K562 (cell line): Measurements from ENCODE around the gene CABP2. TPM values are rescaled to one million over a fixed set of nuclear protein-coding genes. Genes with fewer than 3 reads are reported as not detected.

Experiments
- ATAC-seq: fragments of 200-7000 bp; cut with Tn5 transposase; 3 replicates; pipeline ENCODE4 v1.9.1; 2020; ENCODE audit warnings: moderate library complexity
- BruUV-seq: library from RNA; stranded (reverse); fragments of 400-500 nt; replicated peaks from 2 replicates; lab custom pipeline; 2021; lab: Mats Ljungman, UMichigan
- CTCF ChIA-PET: fragments of 300-600 bp; formaldehyde crosslinking; extraction: SDS; loops from one replicate; lab custom pipeline; 2021; ENCODE audit warnings: low intra/inter-chr PET ratio; lab: Yijun Ruan, JAX
- POLR2A ChIA-PET: fragments of 300-600, 350-650 bp; sonication (Branson Sonifier 250); formaldehyde crosslinking; extraction: SDS; loops from one replicate; lab custom pipeline; 2021; ENCODE audit warnings: antibody characterized with exemption, inconsistent platforms; lab: Yijun Ruan, JAX
- DNase-seq, 4 experiments: peaks; one replicate each; pipeline versions ENCODE4 v3.0.0 to v3.0.0-alpha.2; 2011 to 2018; ENCODE audit warnings: low spot score in 3 of 4, mixed read lengths in 3 of 4; ENCODE audit errors: extremely low read depth in 1 of 4
- FAIRE-seq: peaks from 2 replicates; lab custom pipeline; 2011; peaks lifted over from hg19 to GRCh38; lab: Jason Lieb, UNC
- H2AFZ ChIP-seq: 2 replicates; pipeline ENCODE4 v1.6.0; 2011; ENCODE audit warnings: low read depth, low read length, control low read depth, inconsistent platforms
- H3K27ac ChIP-seq: fragments of 200-600 bp; 3 replicates; pipeline ENCODE4 v1.8.0; 2011; ENCODE audit warnings: low read depth, mild to moderate bottlenecking, control low read depth, inconsistent platforms, low read length, moderate library complexity, mixed read lengths; ENCODE audit errors: extremely low read depth
- H3K27me3 ChIP-seq, 2 experiments: fragments of 300-600 bp in 1 of 2; 2 replicates in 1 of 2; 3 replicates in 1 of 2; pipeline versions ENCODE4 v1.6.0 to v1.8.0; 2011; ENCODE audit warnings: inconsistent platforms in 2 of 2, low read length in 2 of 2, mild to moderate bottlenecking in 1 of 2, mixed read lengths in 1 of 2, moderate library complexity in 1 of 2; ENCODE audit not compliant: control insufficient read depth in 2 of 2, insufficient read depth in 2 of 2
- H3K36me3 ChIP-seq: fragments of 300-600 bp; 3 replicates; pipeline ENCODE4 v1.8.0; 2011; ENCODE audit warnings: mild to moderate bottlenecking, low read length, inconsistent platforms; ENCODE audit not compliant: control insufficient read depth, insufficient read depth
- H3K4me1 ChIP-seq, 2 experiments: fragments of 200-600 bp in 1 of 2; replicated peaks in 1 of 2; 2 replicates in 1 of 2; 3 replicates in 1 of 2; pipeline versions ENCODE4 v1.5.1 to v1.8.0; 2011; ENCODE audit warnings: inconsistent platforms in 2 of 2, low read length in 2 of 2, mild to moderate bottlenecking in 1 of 2, mixed read lengths in 1 of 2, moderate library complexity in 1 of 2; ENCODE audit not compliant: control insufficient read depth in 2 of 2, insufficient read depth in 2 of 2
- H3K4me2 ChIP-seq: 2 replicates; pipeline ENCODE4 v1.6.1; 2011; ENCODE audit warnings: low read length, control low read depth, inconsistent platforms, mixed read lengths; ENCODE audit not compliant: insufficient read depth
- H3K4me3 ChIP-seq: fragments of 200-600 bp; sonication (generic), shearing (Covaris generic); 2 replicates; pipeline ENCODE4 v1.5.1; 2016; ENCODE audit warnings: control low read depth, inconsistent platforms
- H3K79me2 ChIP-seq: fragments of 200-600 bp; 3 replicates; pipeline ENCODE4 v1.8.0; 2011; ENCODE audit warnings: low read length, inconsistent platforms; ENCODE audit not compliant: control insufficient read depth, insufficient read depth
- H3K9ac ChIP-seq, 2 experiments: 2 replicates each; pipeline versions ENCODE4 v1.6.0 to v1.6.1; 2011; ENCODE audit warnings: low read depth in 2 of 2, low read length in 2 of 2, control low read depth in 1 of 2, inconsistent platforms in 1 of 2, mild to moderate bottlenecking in 1 of 2, mixed read lengths in 1 of 2; ENCODE audit not compliant: insufficient read depth in 1 of 2
- H3K9me1 ChIP-seq: one replicate; pipeline ENCODE4 v1.6.0; 2011; ENCODE audit warnings: inconsistent platforms, mild to moderate bottlenecking, low read length, moderate library complexity; ENCODE audit not compliant: control insufficient read depth, insufficient read depth
- H3K9me3 ChIP-seq: replicated peaks from 2 replicates; pipeline ENCODE4 v1.5.1; 2011; ENCODE audit warnings: low read depth, low read length, inconsistent platforms; ENCODE audit not compliant: control insufficient read depth, insufficient read depth
- H4K20me1 ChIP-seq: replicated peaks from 2 replicates; pipeline ENCODE4 v1.6.1; 2011; ENCODE audit warnings: low read length, inconsistent platforms, mixed read lengths; ENCODE audit not compliant: control insufficient read depth, insufficient read depth
- MAZ ChIP-seq, 2 experiments: fragments of 450-650 bp in 1 of 2; sonication (generic) in 1 of 2; formaldehyde crosslinking; IDR thresholded peaks in 1 of 2; conservative IDR thresholded peaks in 1 of 2; 2 replicates each; pipeline versions ENCODE4 v1.4.0 to v1.5.0; 2020; ENCODE audit warnings: mild to moderate bottlenecking in 1 of 2, missing genetic modification reagents in 1 of 2
- POLR2AphosphoS5 ChIP-seq: IDR thresholded peaks from 2 replicates; pipeline ENCODE4 v1.6.1; 2011; ENCODE audit warnings: mild to moderate bottlenecking, low read depth, low read length, moderate library complexity; ENCODE audit not compliant: control insufficient read depth, insufficient read depth
- TAF1 ChIP-seq: IDR thresholded peaks from 2 replicates; pipeline ENCODE4 v1.6.1; 2011; ENCODE audit warnings: mild to moderate bottlenecking, low read length, moderate library complexity; ENCODE audit not compliant: insufficient read depth, control insufficient read depth, severe bottlenecking; ENCODE audit errors: extremely low read depth
- ZNF354B ChIP-seq: fragments of 250-450 bp; sonication (Bioruptor Pico); IDR thresholded peaks from 2 replicates; pipeline ENCODE4 v1.4.0; 2020
- ZNF41 ChIP-seq: fragments of 250-450 bp; sonication (Bioruptor Pico); conservative IDR thresholded peaks from 2 replicates; pipeline ENCODE4 v1.4.0; 2020; ENCODE audit warnings: mild to moderate bottlenecking
- ZNF583 ChIP-seq: fragments of 250-450 bp; sonication (Bioruptor Pico); IDR thresholded peaks from 2 replicates; pipeline ENCODE4 v1.4.0; 2020
- WGBS: fragments of 100-300 bp; shearing (Covaris generic); methylation state at CpG from one replicate; pipeline ENCODE4 v1.1.6; 2016; ENCODE audit warnings: low coverage, mixed read lengths; ENCODE audit not compliant: insufficient coverage; ENCODE audit errors: missing lambda C conversion rate; 5-methylcytosine and 5-hydroxymethylcytosine counted together
- in situ Hi-C: fragments of 300-500 bp; cut with MboI; formaldehyde crosslinking; loops from 4 replicates; pipeline ENCODE4 v1.15.0; 2018; ENCODE audit warnings: inconsistent platforms, mixed read lengths
- intact Hi-C: fragments of 100-400 bp; cut with micrococcal nuclease; formaldehyde crosslinking; loops from 2 replicates; pipeline ENCODE4 v1.14.2; 2022
- polyA plus RNA-seq, 8 experiments: library from polyadenylated mRNA; depleted of rRNA in 4 of 8; stranded (reverse) in 5 of 8; unstranded in 3 of 8; fragments of >200 nt; fragmentation: Nextera tagmentation in 2 of 8; fragmentation: Illumina TruSeq in 1 of 8; extraction: Ambion mirVana in 2 of 8; extraction: Trizol in 1 of 8; gene quantifications; 2 replicates each; pipeline versions ENCODE4 v1.2.1 to v1.2.3, GENCODE V29; 2011 to 2014; ENCODE audit warnings: inconsistent platforms in 1 of 8, missing spikeins in 1 of 8
- total RNA-seq, 7 experiments: library from RNA; depleted of rRNA in 6 of 7; stranded (reverse); fragments of >200 nt in 6 of 7; fragmentation: Illumina TruSeq in 2 of 7; extraction: Trizol in 2 of 7; gene quantifications; 2 replicates each; pipeline versions ENCODE4 v1.2.1 to v1.2.3, GENCODE V29; 2011 to 2021; ENCODE audit warnings: low replicate concordance in 1 of 7
- TF ChIP-seq, protein P1 (sequence below): fragments of 250-450 bp; sonication (Bioruptor Pico); IDR thresholded peaks from 2 replicates; pipeline ENCODE4 v1.9.0; 2021; ENCODE audit warnings: mild to moderate bottlenecking
- TF ChIP-seq, protein P2 (sequence below): fragments of 200-800 bp; sonication (Bioruptor generic); IDR thresholded peaks from 2 replicates; pipeline ENCODE4 v1.6.1; 2017; ENCODE audit warnings: missing genetic modification characterization, missing compliant biosample characterization
- TF ChIP-seq, protein P3 (sequence below), 2 experiments: fragments of 450-650 bp in 1 of 2; sonication (generic) in 1 of 2; formaldehyde crosslinking in 1 of 2; IDR thresholded peaks; 2 replicates each; pipeline versions ENCODE4 v1.7.1 to v1.9.0; 2016 to 2022; ENCODE audit warnings: inconsistent platforms in 1 of 2, mild to moderate bottlenecking in 1 of 2, missing genetic modification reagents in 1 of 2

Gene CABP2
- total and polyA plus RNA-seq, 9 of the 15 experiments (the other 6 are each of a cell fraction or from before 2014, with no cell fraction given) = not detected

DNA sequence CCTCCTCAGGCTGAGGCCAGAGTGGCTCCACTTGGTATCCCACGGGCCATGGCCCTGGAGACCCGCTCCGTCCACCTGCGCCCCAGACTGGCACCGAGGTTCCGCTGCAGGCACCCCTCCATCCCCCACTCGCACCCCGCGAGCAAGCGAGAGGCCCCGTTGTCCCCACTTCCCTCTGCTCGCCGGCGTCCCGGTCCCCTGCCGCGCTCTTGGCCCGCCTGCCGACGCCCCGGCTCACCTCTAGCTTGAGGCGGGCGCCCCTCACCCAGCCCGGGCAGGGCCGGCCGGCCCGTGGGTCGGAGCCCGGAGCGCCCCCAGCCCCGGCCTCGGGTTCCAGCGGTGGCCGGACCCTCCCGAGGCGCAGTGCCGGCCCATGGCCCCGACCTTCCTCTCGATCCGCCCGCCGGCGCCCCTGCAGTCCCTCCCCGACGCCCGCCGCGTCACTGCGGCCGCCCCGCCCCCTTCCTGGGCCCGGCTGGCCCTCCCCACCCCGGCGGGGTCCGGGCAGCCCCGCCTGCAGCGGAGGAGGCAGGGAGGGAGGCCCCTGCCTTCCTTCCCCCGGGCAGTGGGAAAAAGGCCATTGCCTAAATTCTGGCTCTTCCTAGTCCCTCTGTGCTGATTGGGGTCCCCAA, 18.2 kb downstream of the CABP2 start, which contains the start of gene PITPNM1:
Gene PITPNM1, minus strand, starts transcription at position 414 of the 632 bp plus-strand sequence. CDS start 1,183 bp downstream, outside the sequence.
- peaks cover 28 to 73% of the 10 kb centered on the region in 2 experiments for H3K4me1 ChIP-seq
- H3K4me3 ChIP-seq = peak within 1 kb of the TSS; percentile 73
- H3K27me3 ChIP-seq = no peaks in the 10 kb centered on the region
- ChIA-PET CTCF (interaction anchor here (0.9 to 2.5 kb wide), 2 partner anchors 103 to 148 kb away, joined by 3 to 13 read pairs; partner anchors contain the start of gene PPP1CA), POLR2A (interaction anchor here (0.6 kb wide), 1 partner anchor 121 kb away, joined by 3 read pairs; no protein-coding TSS in a partner anchor)
- BruUV-seq = no TSS peak
- H3K4me2 ChIP-seq = peak within 1 kb of the TSS; percentile 90
- 0% methylated on average over 17 of the region's 58 CpGs for WGBS
- H2AFZ ChIP-seq = peak within 1 kb of the TSS; percentile 71
- peaks cover 33% of the 10 kb centered on the region for H3K79me2 ChIP-seq
- ATAC-seq = peak; percentile 71
- H3K27ac ChIP-seq = peak within 1 kb of the TSS; percentile 72
- in situ Hi-C loops (no loop called here), intact Hi-C loops (loop anchor here (1.0 to 5.0 kb wide), 5 partner anchors 23 to 148 kb away; partner anchors contain the start of genes GSTP1 and RPS6KB2)
- H4K20me1 ChIP-seq = no peaks in the 10 kb centered on the region
- peaks cover 41% of the 10 kb centered on the region; the same call in 2 of the 3 replicates for H3K36me3 ChIP-seq
- H3K9me3 ChIP-seq = no peaks in the 10 kb centered on the region
- H3K9ac ChIP-seq = peak within 1 kb of the TSS; percentile 82 to 87
- peaks cover 6% of the 10 kb centered on the region for H3K9me1 ChIP-seq
- peak; percentile 82 to 87 (median 84) for DNase-seq
- peak; percentile 60 for FAIRE-seq
- TF ChIP-seq MAZ (CRISPR knock-in tag; conservative IDR thresholded peaks at IDR 0.05 in 1 of 2, IDR thresholded peaks at IDR 0.05 in 1 of 2) (peak; percentile 38 to 61; a peak in 2 of 4 replicates), ZNF41 (CRISPR knock-in tag) (no peak), TAF1 (peak; percentile 43), POLR2AphosphoS5 (no peak; the same call in 1 of the 2 replicates), ZNF354B (CRISPR knock-in tag) (no peak), ZNF583 (CRISPR knock-in tag) (0 out of 2 replicates have a peak, but pooled peaks have one; percentile 17)
- TF ChIP-seq, protein P1, sequence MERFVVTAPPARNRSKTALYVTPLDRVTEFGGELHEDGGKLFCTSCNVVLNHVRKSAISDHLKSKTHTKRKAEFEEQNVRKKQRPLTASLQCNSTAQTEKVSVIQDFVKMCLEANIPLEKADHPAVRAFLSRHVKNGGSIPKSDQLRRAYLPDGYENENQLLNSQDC (CRISPR knock-in tag) = no peak
- TF ChIP-seq, protein P2, sequence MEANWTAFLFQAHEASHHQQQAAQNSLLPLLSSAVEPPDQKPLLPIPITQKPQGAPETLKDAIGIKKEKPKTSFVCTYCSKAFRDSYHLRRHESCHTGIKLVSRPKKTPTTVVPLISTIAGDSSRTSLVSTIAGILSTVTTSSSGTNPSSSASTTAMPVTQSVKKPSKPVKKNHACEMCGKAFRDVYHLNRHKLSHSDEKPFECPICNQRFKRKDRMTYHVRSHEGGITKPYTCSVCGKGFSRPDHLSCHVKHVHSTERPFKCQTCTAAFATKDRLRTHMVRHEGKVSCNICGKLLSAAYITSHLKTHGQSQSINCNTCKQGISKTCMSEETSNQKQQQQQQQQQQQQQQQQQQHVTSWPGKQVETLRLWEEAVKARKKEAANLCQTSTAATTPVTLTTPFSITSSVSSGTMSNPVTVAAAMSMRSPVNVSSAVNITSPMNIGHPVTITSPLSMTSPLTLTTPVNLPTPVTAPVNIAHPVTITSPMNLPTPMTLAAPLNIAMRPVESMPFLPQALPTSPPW = peak; percentile 92
- TF ChIP-seq, protein P3, sequence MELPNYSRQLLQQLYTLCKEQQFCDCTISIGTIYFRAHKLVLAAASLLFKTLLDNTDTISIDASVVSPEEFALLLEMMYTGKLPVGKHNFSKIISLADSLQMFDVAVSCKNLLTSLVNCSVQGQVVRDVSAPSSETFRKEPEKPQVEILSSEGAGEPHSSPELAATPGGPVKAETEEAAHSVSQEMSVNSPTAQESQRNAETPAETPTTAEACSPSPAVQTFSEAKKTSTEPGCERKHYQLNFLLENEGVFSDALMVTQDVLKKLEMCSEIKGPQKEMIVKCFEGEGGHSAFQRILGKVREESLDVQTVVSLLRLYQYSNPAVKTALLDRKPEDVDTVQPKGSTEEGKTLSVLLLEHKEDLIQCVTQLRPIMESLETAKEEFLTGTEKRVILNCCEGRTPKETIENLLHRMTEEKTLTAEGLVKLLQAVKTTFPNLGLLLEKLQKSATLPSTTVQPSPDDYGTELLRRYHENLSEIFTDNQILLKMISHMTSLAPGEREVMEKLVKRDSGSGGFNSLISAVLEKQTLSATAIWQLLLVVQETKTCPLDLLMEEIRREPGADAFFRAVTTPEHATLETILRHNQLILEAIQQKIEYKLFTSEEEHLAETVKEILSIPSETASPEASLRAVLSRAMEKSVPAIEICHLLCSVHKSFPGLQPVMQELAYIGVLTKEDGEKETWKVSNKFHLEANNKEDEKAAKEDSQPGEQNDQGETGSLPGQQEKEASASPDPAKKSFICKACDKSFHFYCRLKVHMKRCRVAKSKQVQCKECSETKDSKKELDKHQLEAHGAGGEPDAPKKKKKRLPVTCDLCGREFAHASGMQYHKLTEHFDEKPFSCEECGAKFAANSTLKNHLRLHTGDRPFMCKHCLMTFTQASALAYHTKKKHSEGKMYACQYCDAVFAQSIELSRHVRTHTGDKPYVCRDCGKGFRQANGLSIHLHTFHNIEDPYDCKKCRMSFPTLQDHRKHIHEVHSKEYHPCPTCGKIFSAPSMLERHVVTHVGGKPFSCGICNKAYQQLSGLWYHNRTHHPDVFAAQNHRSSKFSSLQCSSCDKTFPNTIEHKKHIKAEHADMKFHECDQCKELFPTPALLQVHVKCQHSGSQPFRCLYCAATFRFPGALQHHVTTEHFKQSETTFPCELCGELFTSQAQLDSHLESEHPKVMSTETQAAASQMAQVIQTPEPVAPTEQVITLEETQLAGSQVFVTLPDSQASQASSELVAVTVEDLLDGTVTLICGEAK (IDR thresholded peaks at IDR 0.05) = no peak
- TF ChIP-seq, protein P3 (CRISPR knock-in tag; IDR thresholded peaks at IDR 0.05) = no peak
